Right renal cortex interstitium (tissue), 3 donors: ENCODE data around the gene GRIN2A. TPM values are rescaled to one million over a fixed set of nuclear protein-coding genes. Genes with fewer than 3 reads are reported as not detected.

Experiments
- DNase-seq, 3 donors: peaks; one replicate each; pipeline ENCODE4 v3.0.0-alpha.2; 2013; ENCODE audit warnings: low read depth in 3 of 3, low spot score in 2 of 3
- polyA plus RNA-seq, 3 donors: library from polyadenylated mRNA; unstranded; fragments of 120-200 nt; gene quantifications; one replicate each; pipeline ENCODE4 v1.2.1, GENCODE V29; 2013; ENCODE audit not compliant: insufficient read length in 3 of 3

GRIN2A gene
- polyA plus RNA-seq, 3 donors = 5.1 to 6.7 (median 6.4) TPM

DNA sequence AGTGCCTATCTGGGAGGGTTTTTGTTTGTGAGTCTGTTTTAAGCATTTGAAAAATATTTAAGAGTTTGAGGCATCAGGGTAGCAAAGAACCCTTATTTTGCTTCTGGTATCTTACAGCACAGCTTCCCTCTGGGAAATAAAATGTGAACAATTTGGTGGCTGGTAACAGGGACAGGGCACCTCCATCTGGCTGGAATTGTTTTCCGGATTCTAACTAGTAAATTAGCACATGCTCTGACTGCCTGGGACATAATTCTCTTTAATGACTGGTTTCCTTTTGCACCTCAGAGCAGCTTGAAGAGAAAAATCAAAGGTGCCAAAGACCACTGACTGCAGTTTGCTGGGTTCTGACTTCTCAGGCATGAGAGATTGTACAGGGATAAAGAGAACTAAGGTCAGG is 469.1 kb downstream of the GRIN2A start:
- DNase-seq = no peak

DNA sequence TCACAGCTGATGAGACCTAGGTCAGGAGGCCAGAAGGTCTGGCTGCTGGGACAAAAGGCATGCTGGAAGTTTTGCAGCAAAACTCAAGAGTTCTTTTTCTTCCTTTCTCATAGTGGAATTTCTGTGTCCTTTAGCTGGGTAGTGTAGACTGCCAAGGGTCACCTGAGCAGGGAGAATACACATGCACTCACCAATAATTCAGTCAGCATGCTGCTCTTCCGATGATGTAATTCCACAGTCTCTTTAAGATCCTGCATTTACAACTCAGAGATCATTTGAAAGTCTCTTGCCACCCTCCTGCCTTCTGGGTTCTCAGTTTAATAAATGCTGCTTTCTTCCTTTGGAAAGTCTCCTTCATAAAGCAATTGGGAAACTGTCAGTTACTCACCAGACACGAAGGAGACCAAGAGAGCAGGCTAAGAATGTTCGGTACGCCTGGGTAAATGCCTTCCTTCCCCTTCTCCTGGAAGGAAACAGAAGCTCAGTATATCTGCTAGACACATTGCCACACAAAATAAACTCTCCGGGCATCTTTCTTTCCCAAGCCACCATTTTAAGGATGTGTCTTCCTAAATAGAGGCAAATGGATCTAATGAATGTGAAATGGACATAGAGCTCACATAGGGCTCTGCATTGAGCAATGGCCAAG is 473.1 kb downstream of the GRIN2A start:
- no peak for DNase-seq

DNA sequence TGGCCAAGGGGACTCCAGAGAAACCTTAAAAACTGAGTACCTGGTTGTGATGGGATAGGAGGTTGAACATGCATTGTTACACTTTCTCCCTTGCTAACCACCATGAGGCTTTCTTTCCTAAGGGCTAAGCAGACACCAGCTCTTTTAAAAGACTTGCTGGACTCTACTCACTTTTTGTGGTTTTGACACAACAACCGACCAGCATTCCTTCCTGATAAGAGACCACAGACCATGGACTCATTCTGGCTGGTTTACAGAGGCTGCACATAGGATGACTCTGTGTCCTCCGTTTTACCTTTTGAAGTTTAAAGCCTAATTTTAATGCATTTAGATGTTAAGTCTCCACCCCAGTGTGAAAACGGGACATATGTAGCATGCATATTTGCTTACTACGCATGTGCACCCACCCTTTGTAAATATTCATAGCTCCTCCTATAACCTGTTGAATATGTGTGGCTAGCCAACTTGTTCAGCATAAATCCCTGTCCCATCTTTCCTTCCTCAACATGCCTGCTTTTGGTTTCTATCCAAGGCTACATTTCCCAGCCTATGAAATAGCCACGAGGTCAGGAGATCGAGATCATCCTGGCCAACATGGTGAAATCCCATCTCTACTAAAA is 475.9 kb downstream of the GRIN2A start:
- DNase-seq = no peak

DNA sequence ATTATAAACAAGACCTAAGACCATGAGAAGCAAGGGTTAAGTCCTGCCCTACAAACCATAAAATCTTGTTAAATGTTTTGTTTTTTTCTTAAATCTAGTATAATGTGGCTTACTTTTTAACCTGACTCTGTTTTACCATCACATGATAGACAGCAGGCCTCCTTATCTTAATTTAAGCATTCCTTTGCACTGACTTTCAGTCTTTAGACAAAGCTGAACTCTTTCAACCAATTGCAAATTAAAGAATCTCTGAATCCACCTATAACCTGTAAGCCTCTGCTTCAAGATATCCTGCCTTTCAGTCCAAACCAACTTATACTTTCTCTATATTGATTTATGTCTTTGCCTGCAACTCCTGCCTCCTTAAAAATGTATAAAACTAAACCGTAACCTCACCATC is 478.5 kb downstream of the GRIN2A start:
- DNase-seq = no peak

Other genes with a start within 250 kb of the GRIN2A start
- gene ATF7IP2, start 203.6 kb upstream of the GRIN2A start, polyA plus RNA-seq = 10 to 100 TPM; 19.3 to 21.5 (median 19.3) TPM